CD14-positive monocyte (primary cell): ENCODE data around the gene HDAC4. TPM values are rescaled to one million over a fixed set of nuclear protein-coding genes. Genes with fewer than 3 reads are reported as not detected.
A peak's percentile ranks its signal among the peaks of the same experiment; 100 is the strongest.

ENCODE experiments used
- DNase-seq, 3 donors: peaks; one replicate each; pipeline ENCODE4 v3.0.0-alpha.2; 2011 to 2022
- H2AFZ ChIP-seq: 2 replicates; pipeline ENCODE4 v1.6.0; 2012; ENCODE audit warnings: mild to moderate bottlenecking, low read depth, low read length, inconsistent platforms; ENCODE audit not compliant: insufficient read depth, poor library complexity, severe bottlenecking
- H3K27ac ChIP-seq, 2 donors: 1 replicate in 1 of 2; 2 replicates in 1 of 2; pipeline ENCODE4 v1.5.1; 2012 to 2013; ENCODE audit warnings: low read length in 2 of 2, control low read depth in 1 of 2, inconsistent platforms in 1 of 2, low read depth in 1 of 2, mild to moderate bottlenecking in 1 of 2
- H3K27me3 ChIP-seq, 2 donors: one replicate each; pipeline versions ENCODE4 v1.6.0 to v1.6.1; 2011 to 2013; ENCODE audit warnings: low read length in 2 of 2; ENCODE audit not compliant: control insufficient read depth in 2 of 2, insufficient read depth in 2 of 2
- H3K36me3 ChIP-seq, 2 donors: replicated peaks in 1 of 2; 1 replicate in 1 of 2; 2 replicates in 1 of 2; pipeline versions ENCODE4 v1.5.1 to v1.6.1; 2012 to 2013; ENCODE audit warnings: low read length in 2 of 2, control low read depth in 1 of 2, inconsistent platforms in 1 of 2, mild to moderate bottlenecking in 1 of 2; ENCODE audit not compliant: insufficient read depth in 2 of 2, control insufficient read depth in 1 of 2
- H3K4me1 ChIP-seq, 2 donors: 1 replicate in 1 of 2; 2 replicates in 1 of 2; pipeline versions ENCODE4 v1.5.1 to v1.6.1; 2012 to 2013; ENCODE audit warnings: low read length in 2 of 2, control low read depth in 1 of 2, inconsistent platforms in 1 of 2, mild to moderate bottlenecking in 1 of 2, moderate library complexity in 1 of 2; ENCODE audit not compliant: insufficient read depth in 2 of 2, control insufficient read depth in 1 of 2
- H3K4me2 ChIP-seq: replicated peaks from 2 replicates; pipeline ENCODE3; 2012; ENCODE audit warnings: low read length, moderate library complexity, mild to moderate bottlenecking; ENCODE audit not compliant: poor library complexity, severe bottlenecking; ENCODE audit errors: extremely low read depth
- H3K4me3 ChIP-seq, 3 experiments: fragments of 200-600 bp in 1 of 3; sonication (generic) in 1 of 3; replicated peaks in 1 of 3; 1 replicate in 2 of 3; 2 replicates in 1 of 3; pipeline ENCODE4 v1.5.1; 2011 to 2013; ENCODE audit warnings: low read length in 3 of 3, mild to moderate bottlenecking in 3 of 3, control low read depth in 2 of 3, low read depth in 2 of 3, inconsistent platforms in 1 of 3, moderate library complexity in 1 of 3
- H3K79me2 ChIP-seq: 2 replicates; pipeline ENCODE4 v1.6.0; 2012; ENCODE audit warnings: mild to moderate bottlenecking, control low read depth, inconsistent platforms, low read length, moderate library complexity; ENCODE audit not compliant: insufficient read depth
- H3K9ac ChIP-seq: 2 replicates; pipeline ENCODE4 v1.6.0; 2017; ENCODE audit warnings: low read length, mild to moderate bottlenecking; ENCODE audit not compliant: insufficient read depth, poor library complexity, severe bottlenecking
- H3K9me3 ChIP-seq, 2 donors: replicated peaks in 1 of 2; 1 replicate in 1 of 2; 2 replicates in 1 of 2; pipeline versions ENCODE4 v1.5.1 to v1.6.1; 2012 to 2013; ENCODE audit warnings: low read length in 2 of 2, control low read depth in 1 of 2; ENCODE audit not compliant: control insufficient read depth in 1 of 2, insufficient read depth in 1 of 2
- H4K20me1 ChIP-seq: 2 replicates; pipeline ENCODE4 v1.6.0; 2012; ENCODE audit warnings: mild to moderate bottlenecking, low read length, control low read depth, moderate library complexity; ENCODE audit not compliant: insufficient read depth
- H3K27ac Mint-ChIP-seq, 7 donors: one replicate each; pipeline ENCODE4 v1.8.0; 2020; ENCODE audit warnings: mild to moderate bottlenecking in 7 of 7, mixed read lengths in 7 of 7, moderate library complexity in 6 of 7, inconsistent platforms in 2 of 7
- H3K27me3 Mint-ChIP-seq, 3 donors: one replicate each; pipeline ENCODE4 v1.8.0; 2021 to 2022; ENCODE audit warnings: low read depth in 3 of 3, mild to moderate bottlenecking in 3 of 3, mixed read lengths in 3 of 3, moderate library complexity in 3 of 3, inconsistent platforms in 1 of 3
- H3K36me3 Mint-ChIP-seq, 2 donors: one replicate each; pipeline ENCODE4 v1.8.0; 2020; ENCODE audit warnings: mixed read lengths in 2 of 2, inconsistent platforms in 1 of 2, mild to moderate bottlenecking in 1 of 2
- H3K4me1 Mint-ChIP-seq: one replicate; pipeline ENCODE4 v1.8.0; 2020; ENCODE audit warnings: mild to moderate bottlenecking, mixed read lengths
- H3K4me3 Mint-ChIP-seq, 2 donors: one replicate each; pipeline ENCODE4 v1.8.0; 2020; ENCODE audit warnings: mild to moderate bottlenecking in 2 of 2, mixed read lengths in 2 of 2, moderate library complexity in 1 of 2
- H3K9me3 Mint-ChIP-seq, 7 donors: one replicate each; pipeline ENCODE4 v1.8.0; 2020 to 2022; ENCODE audit warnings: mixed read lengths in 7 of 7, mild to moderate bottlenecking in 6 of 7, moderate library complexity in 6 of 7, inconsistent platforms in 2 of 7
- WGBS: methylation state at CpG from one replicate; pipeline ENCODE4 v1.1.5; 2013; ENCODE audit warnings: missing lambda C conversion rate; ENCODE audit not compliant: insufficient coverage; 5-methylcytosine and 5-hydroxymethylcytosine counted together
- intact Hi-C, 2 donors: fragments of 100-400 bp; cut with micrococcal nuclease; formaldehyde crosslinking; loops; one replicate each; pipeline versions ENCODE4 v1.15.0 to v1.15.1; 2023
- polyA plus RNA-seq, 3 donors: library from polyadenylated mRNA; depleted of rRNA in 1 of 3; unstranded in 2 of 3; stranded (reverse) in 1 of 3; fragments of 300-500 nt in 2 of 3; fragments of >200 nt in 1 of 3; fragmentation: Illumina TruSeq in 2 of 3; gene quantifications; 1 replicate in 2 of 3; 2 replicates in 1 of 3; pipeline ENCODE4 v1.2.3, GENCODE V29; 2012 to 2021
- TF ChIP-seq, protein P1 (sequence below): fragments of 200-600 bp; IDR thresholded peaks from one replicate; pipeline ENCODE4 v1.8.0; 2022; ENCODE audit warnings: antibody characterized with exemption, mild to moderate bottlenecking

Gene HDAC4
- polyA plus RNA-seq, 3 donors: 3.3 to 23.0 (median 4.5) TPM

DNA sequence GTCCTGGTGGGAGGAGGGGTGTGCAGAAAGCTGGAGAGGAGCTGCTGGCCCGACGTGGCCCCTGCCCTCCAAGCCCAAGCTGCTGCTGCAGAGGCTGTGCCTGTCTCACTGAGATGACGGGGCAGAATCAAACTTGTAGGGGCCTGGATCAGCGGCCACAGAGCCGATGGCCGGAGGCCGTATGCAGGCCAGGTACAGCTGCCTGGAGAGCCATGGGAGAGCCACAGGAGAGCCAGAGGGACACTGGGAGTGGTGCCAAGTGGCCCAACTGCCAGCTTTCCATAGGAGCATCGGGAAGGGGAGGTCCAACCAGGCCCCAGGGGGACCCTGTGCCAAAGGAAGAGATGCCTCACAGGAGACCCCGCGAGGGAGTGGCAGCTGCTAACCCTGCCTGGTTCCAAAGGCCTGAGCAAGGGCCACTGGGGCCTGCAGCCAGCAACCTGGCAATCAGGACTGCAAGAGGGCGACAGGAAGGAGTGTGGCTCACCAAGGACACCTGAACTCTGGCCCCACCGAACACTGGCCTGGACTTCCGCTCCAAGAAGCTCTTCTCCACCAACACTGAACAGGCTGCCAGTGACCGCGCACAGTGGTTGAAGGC lies 70.7 kb downstream of the HDAC4 start:
- H3K27me3 Mint-ChIP-seq: no peaks in the 10 kb centered on the region
- peak overlapping the region in 2 of 7 donors; percentile 33 to 73 for H3K27ac Mint-ChIP-seq

DNA sequence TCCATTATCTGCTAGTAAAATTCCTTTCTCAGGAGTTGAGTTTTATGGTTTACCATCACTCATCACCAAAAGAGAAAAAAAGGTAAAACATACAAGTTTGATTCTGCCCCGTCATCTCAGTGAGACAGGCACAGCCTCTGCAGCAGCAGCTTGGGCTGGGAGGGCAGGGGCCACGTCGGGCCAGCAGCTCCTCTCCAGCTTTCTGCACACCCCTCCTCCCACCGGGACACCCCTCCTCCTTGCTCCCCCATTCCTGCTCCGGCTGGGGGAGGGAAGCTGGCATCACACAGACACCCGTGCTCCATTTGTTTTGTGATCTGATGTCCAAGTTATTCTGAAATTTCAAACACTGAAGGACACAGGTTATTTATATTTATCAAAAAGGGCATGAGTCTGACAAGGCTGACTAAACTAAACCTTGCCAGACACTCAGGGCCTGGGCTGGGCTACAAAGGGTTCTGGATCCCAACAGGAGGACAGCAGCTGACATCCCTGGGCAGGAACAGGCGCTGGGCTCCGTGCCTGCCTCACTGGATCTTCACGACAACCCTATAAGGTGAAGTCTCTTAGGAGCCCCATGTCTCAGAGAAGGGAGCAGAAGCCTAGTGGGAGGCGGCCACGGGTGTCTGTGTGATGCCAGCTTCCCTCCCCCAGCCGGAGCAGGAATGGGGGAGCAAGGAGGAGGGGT lies 71.4 kb downstream of the HDAC4 start:
- Histone ChIP-seq H3K4me2 (no peak overlapping the region), H3K4me1 (peaks cover 0 to 5% of the 10 kb centered on the region in 2 donors), H3K9ac (peak overlapping the region; percentile 7), H3K36me3 (peaks cover 3 to 15% of the 10 kb centered on the region in 2 donors), H3K79me2 (peaks cover 96% of the 10 kb centered on the region), H3K9me3 (no peaks in the 10 kb centered on the region), H3K27me3 (no peaks in the 10 kb centered on the region), H3K27ac (no peak overlapping the region), H2AFZ (no peak overlapping the region), H3K4me3 (no peak overlapping the region), H4K20me1 (peaks cover 6% of the 10 kb centered on the region)
- Mint-ChIP-seq H3K27ac (no peak overlapping the region), H3K4me1 (peaks cover 13% of the 10 kb centered on the region), H3K36me3 (peaks cover 35 to 36% of the 10 kb centered on the region in 2 donors), H3K9me3 (no peaks in the 10 kb centered on the region), H3K4me3 (no peak overlapping the region), H3K27me3 (peaks cover 0 to 1% (median 0%) of the 10 kb centered on the region in 3 donors)
- no peak for DNase-seq
- intact Hi-C loops: no loop called here
- no CpG with 5 or more reads among the region's 12 CpGs for WGBS
- TF ChIP-seq, protein P1, sequence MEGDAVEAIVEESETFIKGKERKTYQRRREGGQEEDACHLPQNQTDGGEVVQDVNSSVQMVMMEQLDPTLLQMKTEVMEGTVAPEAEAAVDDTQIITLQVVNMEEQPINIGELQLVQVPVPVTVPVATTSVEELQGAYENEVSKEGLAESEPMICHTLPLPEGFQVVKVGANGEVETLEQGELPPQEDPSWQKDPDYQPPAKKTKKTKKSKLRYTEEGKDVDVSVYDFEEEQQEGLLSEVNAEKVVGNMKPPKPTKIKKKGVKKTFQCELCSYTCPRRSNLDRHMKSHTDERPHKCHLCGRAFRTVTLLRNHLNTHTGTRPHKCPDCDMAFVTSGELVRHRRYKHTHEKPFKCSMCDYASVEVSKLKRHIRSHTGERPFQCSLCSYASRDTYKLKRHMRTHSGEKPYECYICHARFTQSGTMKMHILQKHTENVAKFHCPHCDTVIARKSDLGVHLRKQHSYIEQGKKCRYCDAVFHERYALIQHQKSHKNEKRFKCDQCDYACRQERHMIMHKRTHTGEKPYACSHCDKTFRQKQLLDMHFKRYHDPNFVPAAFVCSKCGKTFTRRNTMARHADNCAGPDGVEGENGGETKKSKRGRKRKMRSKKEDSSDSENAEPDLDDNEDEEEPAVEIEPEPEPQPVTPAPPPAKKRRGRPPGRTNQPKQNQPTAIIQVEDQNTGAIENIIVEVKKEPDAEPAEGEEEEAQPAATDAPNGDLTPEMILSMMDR: no peak

More for the DNA sequence above, 70.7 kb downstream of the HDAC4 start:
- Histone ChIP-seq H3K36me3 (peaks cover 3 to 15% of the 10 kb centered on the region in 2 donors), H3K27me3 (no peaks in the 10 kb centered on the region), H3K9me3 (no peaks in the 10 kb centered on the region), H4K20me1 (peaks cover 6% of the 10 kb centered on the region), H3K27ac (no peak overlapping the region), H3K4me1 (peaks cover 0 to 5% of the 10 kb centered on the region in 2 donors), H3K79me2 (peaks cover 97% of the 10 kb centered on the region), H2AFZ (no peak overlapping the region), H3K4me3 (no peak overlapping the region), H3K4me2 (no peak overlapping the region), H3K9ac (no peak overlapping the region)
- H3K36me3 Mint-ChIP-seq: peaks cover 28 to 30% of the 10 kb centered on the region in 2 donors
- no peak for DNase-seq
- H3K4me3 Mint-ChIP-seq: no peak overlapping the region
- whole genome bisulfite sequencing: 92% methylated on average over 15 of the region's 15 CpGs
- no peaks in the 10 kb centered on the region for H3K9me3 Mint-ChIP-seq
- H3K4me1 Mint-ChIP-seq: peaks cover 13% of the 10 kb centered on the region
- TF ChIP-seq, protein P1: no peak
- intact Hi-C loops: no loop called here
